Stimulated activated CD8-positive, alpha-beta memory T cell treated with anti-CD3 and anti-CD28 coated beads, Interleukin-7, amount 100 ng/mL, for 48 hours (primary cell): ENCODE data around the gene WDR46.
"Not testable (repeated sequence)": the region's sequence is repeated elsewhere in the genome, so short reads cannot be mapped to it uniquely, and the experiment has no call there.

Source experiments
- DNase-seq, 2 donors: peaks; one replicate each; pipeline ENCODE4 v3.0.0-alpha.2; 2020; ENCODE audit warnings: low read depth in 1 of 2; ENCODE audit errors: extremely low read depth in 1 of 2

WDR46 gene

GRCh38 chr6:33289784-33290315, 811 bp upstream of the WDR46 start:
- DNase-seq = no peak

GRCh38 chr6:33288141-33288920, 708 bp downstream of the WDR46 start:
- no peak for DNase-seq

- no peak for DNase-seq
Observed at GRCh38 chr6:33286946-33287914, 1.8 kb downstream of the WDR46 start.

- not testable (repeated sequence) for DNase-seq
Observed at GRCh38 chr6:33285214-33285613, 3.8 kb downstream of the WDR46 start.

- no peak for DNase-seq
Observed at GRCh38 chr6:33280539-33280938, 8.5 kb downstream of the WDR46 start.

- no peak for DNase-seq
Observed at GRCh38 chr6:33279971-33280511, 9.0 kb downstream of the WDR46 start.

- DNase-seq = no peak
Observed at GRCh38 chr6:33279257-33279695, 9.8 kb downstream of the WDR46 start.

GRCh38 chr6:33278810-33279209, 10.2 kb downstream of the WDR46 start:
- DNase-seq = no peak

- DNase-seq = no peak
Observed at GRCh38 chr6:33278392-33278741, 10.7 kb downstream of the WDR46 start.

- DNase-seq = no peak
Observed at GRCh38 chr6:33277663-33278391, 11.2 kb downstream of the WDR46 start.

- DNase-seq = peak; percentile 77 to 82
Observed at GRCh38 chr6:33276864-33277662, 12.0 kb downstream of the WDR46 start, which contains the start of gene B3GALT4. B3GALT4 (plus strand) TSS chr6:33277123; CDS start chr6:33277420, 297 bp downstream.

- DNase-seq = no peak
Observed at GRCh38 chr6:33276581-33276863, 12.5 kb downstream of the WDR46 start.

GRCh38 chr6:33275795-33276580, 13.1 kb downstream of the WDR46 start:
- DNase-seq = not testable (repeated sequence)

- DNase-seq = no peak
Observed at GRCh38 chr6:33273924-33274902, 14.8 kb downstream of the WDR46 start.

- DNase-seq = no peak
Observed at GRCh38 chr6:33273129-33273923, 15.7 kb downstream of the WDR46 start.

GRCh38 chr6:33272275-33273128, 16.5 kb downstream of the WDR46 start:
- no peak for DNase-seq
